Retinal pigment epithelial cell (primary cell): ENCODE data around the gene DNAJA3.

ENCODE experiments used
- DNase-seq: peaks from one replicate; pipeline ENCODE4 v3.0.0-alpha.2; 2010; ENCODE audit warnings: low read depth
- H3K4me3 ChIP-seq: 2 replicates; pipeline ENCODE4 v1.5.1; 2011; ENCODE audit warnings: mild to moderate bottlenecking, low read length, control low read depth, moderate library complexity
- TF ChIP-seq, protein P1 (sequence below): conservative IDR thresholded peaks from 2 replicates; pipeline ENCODE4 v1.5.1; 2011; ENCODE audit warnings: low read depth, low read length, control low read depth, inconsistent platforms

The DNAJA3 gene

DNA sequence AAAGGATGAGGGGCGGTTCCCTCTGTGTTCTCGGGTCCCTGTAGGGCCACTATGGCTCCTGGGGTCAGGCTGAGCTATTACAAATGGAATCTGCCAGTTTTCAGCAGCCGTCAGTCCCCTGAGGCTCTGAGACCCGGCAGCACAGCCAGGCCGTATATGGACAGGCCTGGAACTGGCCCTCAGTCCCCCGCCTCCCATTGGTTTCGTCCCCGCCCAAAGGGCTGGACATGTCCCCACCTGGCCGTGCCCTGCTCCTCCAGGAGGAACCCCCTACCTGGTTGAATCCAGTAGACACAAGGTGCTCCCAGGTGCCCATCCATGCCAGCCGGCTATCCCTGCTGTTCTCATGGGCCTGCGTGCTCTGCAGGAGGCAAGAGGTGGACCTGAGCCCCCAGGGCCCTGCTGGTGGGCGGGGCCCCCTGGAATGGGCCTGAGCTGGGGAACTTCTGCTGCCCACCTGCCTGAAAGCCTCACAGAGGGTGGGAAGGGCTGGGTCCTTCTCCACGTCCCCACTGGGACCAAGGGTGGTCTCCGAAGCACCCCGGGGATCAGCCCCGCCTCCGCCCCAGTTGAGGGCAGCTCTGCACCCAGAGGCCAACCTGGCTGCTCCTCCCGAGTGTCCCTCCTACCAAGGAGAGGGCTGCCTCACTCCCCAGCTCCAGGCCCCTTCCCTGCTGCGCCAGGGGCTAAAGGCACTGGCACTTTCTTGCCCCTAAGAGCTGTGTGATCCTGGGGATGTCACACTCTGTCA, 37.2 kb upstream of the DNAJA3 start:
- no peak for DNase-seq
- H3K4me3 ChIP-seq, result no peak overlapping the region
- TF ChIP-seq, protein P1, sequence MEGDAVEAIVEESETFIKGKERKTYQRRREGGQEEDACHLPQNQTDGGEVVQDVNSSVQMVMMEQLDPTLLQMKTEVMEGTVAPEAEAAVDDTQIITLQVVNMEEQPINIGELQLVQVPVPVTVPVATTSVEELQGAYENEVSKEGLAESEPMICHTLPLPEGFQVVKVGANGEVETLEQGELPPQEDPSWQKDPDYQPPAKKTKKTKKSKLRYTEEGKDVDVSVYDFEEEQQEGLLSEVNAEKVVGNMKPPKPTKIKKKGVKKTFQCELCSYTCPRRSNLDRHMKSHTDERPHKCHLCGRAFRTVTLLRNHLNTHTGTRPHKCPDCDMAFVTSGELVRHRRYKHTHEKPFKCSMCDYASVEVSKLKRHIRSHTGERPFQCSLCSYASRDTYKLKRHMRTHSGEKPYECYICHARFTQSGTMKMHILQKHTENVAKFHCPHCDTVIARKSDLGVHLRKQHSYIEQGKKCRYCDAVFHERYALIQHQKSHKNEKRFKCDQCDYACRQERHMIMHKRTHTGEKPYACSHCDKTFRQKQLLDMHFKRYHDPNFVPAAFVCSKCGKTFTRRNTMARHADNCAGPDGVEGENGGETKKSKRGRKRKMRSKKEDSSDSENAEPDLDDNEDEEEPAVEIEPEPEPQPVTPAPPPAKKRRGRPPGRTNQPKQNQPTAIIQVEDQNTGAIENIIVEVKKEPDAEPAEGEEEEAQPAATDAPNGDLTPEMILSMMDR, result no peak

DNA sequence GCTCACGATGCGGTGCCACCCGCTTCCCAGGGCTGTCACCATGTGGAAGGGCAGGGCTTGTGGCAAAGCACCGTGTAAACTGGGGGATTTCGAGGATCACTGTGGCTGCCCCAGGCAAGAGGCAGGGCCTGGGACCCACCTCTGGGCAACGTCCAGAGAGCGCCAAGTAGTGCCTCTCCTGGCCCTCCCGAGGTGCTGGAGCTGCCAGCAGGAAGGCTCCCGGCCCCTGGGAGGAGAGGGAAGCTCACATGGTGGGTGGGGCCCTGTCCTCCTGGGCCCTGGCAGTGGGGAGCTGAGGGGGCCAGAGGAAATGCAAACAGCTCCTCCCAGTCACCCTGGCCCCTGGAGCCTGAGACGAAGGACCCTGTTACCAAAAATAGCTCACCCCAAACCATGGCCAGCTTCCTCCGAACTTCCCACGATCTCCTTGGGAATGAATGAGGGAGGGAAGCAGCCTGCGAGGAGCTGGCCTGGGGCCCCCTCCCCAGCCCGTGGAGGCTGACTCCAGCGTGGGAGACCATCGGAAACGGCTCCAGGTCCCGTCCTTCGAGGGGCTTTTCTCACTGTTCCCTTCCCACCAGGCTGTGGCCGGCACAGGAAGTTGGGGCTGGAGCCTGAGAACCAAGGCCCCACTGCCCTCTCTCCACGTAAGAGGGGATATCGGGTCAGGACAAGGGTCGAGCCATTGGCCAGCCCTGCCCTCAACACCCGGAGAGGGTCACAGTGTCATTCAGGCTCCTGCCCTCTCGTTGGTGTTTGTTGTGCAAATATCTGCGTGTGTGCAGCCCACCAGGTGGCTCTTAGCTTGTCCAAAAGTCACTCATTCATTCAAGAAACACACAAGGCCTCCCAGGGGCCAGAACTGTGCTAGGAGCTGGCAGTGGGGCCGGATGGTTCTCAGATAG, 36.4 kb upstream of the DNAJA3 start:
- no peak for DNase-seq
- TF ChIP-seq, protein P1, result no peak
- no peak overlapping the region for H3K4me3 ChIP-seq

DNA sequence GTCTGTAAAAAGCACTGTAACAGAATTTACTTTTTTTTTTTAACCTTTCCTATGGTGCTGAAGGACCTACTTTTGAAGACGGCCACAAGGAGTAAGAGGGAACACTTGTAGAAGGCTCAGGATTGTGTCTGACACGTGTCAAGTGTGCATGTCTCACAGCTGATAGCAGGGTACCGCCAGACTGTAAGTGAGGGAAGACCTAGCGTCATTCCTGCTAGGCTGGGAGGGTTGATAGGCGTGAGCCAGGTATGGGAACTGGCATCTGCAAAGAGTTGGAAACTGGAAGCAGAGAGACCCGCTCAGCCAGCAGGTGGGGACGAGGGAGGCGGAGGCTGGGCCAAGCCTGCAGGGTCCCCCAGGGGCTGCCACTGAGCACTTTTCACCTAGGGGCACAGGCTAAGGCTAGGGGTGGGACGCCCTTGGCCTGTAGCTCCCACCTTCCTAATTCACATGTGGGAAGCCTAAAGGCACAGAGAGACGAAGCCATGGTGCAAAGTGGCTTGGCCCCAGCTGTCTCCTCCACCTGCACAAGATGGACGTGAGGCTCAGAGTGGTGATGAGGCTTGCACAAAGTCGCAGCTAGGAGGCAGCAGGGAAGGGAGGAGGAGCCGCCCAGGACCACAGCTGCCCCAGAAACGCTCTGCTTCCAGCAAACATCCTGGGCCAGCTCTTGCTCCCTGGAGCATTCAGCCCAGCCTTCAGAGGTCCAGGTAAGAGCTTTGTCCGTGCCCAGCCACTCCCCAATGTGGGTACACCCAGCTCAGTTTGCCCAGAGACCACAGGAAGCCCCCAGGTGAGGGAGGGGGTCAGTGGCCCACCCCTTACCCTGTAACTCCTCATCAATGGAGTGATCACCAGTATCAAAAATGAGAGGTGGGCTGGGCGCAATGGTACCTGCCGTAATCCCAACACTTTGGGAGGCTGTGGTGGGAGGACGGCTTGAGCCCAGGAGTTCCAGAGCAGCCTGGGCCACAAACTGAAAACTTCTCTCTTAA, 35.1 kb upstream of the DNAJA3 start:
- no peak overlapping the region for H3K4me3 ChIP-seq
- TF ChIP-seq, protein P1, result peak; percentile 4
- DNase-seq, result no peak

DNA sequence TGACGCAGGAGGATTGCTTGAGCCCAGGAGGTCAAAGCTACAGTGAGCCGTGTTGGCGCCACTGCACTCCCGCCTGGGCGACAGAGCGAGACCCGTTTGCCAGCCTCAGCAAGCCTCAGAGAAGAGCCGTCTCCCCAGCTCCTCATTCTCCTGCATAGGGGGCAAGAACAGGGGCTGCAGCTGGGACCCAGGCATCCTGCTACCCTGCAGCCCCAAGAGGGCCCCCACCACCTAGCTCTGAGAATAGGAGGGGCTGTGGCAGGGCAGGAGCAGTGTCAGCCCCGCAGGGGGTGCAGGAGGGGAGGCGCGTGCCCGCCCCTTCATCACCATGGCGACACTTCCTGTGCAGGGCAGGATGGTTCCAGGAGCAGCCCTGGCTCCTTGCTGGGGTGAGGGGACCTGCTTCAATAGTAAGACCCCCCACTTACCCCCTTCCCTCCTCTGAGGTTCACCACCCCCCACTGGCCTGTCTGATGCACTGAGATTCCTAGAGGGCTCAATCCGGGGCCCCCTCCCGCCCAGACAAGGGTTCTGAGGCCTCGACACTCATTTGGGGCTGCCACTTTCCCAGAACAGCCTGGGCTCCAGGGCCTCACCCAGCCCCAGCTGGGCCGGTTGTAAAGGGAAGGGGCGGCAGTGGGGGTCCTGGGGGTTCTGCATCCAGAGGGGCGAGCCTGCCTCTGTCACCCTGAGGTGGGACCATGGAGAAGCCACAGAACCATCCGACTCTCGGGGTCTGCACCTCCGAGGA, 33.9 kb upstream of the DNAJA3 start:
- DNase-seq, result no peak
- TF ChIP-seq, protein P1, result no peak
- H3K4me3 ChIP-seq, result no peak overlapping the region

DNA sequence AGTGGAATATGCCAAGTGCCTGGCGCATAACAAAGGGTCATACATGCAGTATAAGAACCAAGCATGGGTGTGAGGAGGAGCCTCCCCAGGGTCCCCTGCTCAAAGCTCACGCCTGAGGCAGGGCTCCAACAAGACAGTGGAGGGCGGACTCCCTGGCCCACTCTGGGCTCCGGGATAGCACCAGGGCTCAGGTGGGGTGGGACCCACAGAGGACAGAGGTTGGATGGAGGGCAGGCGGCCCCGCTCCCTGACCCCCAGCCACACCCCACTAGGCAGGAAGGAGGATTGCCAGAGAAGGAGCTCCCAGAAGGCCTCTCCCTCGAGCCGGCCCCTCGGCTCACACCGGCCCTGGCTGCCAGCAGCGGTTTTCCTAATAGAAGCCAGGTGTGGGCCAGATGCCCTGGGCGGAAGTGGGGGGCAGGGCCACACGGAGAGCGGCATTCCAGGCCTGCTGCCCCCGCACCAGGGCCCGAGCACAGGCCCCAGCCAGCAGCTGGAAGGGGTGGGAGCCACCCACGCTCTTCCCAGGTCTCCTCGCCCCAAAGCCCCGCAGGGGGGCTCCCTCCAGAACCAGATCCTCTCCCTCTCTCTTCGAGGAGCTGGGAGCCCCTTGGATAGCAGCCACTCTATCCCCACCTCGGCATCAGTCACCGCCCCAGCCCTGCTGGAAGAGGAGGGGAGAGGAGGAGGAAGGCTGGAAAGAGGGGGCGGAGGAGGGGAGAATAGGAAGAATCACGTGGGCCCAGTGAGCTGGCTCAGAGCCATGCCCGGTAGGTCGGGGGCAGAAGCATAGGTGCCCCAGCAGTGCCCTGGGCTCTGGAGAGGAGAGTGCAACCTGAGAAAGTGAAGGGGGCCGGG, 33.1 kb upstream of the DNAJA3 start:
- no peak for DNase-seq
- no peak overlapping the region for H3K4me3 ChIP-seq
- TF ChIP-seq, protein P1, result no peak
